GM10266 (cell line): ENCODE measurements around the gene FAF1.
"Not testable (repeated sequence)": the region's sequence is repeated elsewhere in the genome, so short reads cannot be mapped to it uniquely, and the experiment has no call there.

ENCODE experiments used
- DNase-seq: peaks from one replicate; pipeline ENCODE4 v3.0.0; 2012; ENCODE audit errors: extremely low spot score
- TF ChIP-seq, protein P1 (sequence below): IDR thresholded peaks from 2 replicates; pipeline ENCODE4 v1.5.1; 2012; ENCODE audit warnings: mild to moderate bottlenecking, low read depth; ENCODE audit not compliant: control insufficient read depth, insufficient read depth; ENCODE audit errors: missing control alignments

Gene FAF1

DNA sequence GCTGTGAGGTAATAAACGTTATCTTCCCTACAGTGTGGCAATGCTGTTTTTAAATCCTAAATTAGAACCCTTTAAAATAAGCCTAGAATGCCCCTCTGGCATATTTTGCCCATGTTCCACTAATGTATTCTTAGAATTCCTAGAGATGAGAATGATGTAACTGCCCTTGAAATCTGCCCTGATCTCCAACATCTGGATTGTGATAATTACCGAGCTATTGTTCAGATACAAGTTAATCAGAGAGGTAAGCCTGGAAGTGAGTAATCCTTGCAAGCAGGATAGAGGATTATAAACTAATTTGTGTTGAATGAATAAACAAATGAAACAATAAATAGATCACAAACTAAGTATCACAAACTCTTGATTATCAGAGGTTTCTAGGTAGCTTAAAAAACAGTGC is 429.0 kb downstream of the FAF1 start:
- TF ChIP-seq, protein P1, sequence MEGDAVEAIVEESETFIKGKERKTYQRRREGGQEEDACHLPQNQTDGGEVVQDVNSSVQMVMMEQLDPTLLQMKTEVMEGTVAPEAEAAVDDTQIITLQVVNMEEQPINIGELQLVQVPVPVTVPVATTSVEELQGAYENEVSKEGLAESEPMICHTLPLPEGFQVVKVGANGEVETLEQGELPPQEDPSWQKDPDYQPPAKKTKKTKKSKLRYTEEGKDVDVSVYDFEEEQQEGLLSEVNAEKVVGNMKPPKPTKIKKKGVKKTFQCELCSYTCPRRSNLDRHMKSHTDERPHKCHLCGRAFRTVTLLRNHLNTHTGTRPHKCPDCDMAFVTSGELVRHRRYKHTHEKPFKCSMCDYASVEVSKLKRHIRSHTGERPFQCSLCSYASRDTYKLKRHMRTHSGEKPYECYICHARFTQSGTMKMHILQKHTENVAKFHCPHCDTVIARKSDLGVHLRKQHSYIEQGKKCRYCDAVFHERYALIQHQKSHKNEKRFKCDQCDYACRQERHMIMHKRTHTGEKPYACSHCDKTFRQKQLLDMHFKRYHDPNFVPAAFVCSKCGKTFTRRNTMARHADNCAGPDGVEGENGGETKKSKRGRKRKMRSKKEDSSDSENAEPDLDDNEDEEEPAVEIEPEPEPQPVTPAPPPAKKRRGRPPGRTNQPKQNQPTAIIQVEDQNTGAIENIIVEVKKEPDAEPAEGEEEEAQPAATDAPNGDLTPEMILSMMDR, result no peak
- no peak for DNase-seq

DNA sequence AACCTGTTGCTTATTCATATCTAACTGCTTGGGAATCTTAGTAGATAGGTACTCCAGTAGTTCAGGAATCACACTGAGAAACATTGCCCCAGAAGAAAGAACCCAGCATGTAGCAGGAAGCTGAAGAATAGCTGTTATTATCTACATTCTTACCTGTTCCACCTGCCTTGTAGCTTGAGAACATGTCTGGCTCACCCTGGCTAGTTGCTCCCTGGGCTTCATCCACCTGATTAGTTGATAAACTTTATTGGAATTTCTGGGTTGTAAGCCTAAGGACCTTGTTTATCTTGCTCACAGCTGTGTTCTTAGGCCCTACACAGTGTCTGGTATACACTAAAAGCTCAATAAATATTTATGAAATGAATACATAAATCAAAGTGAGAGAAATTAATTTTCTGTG is 430.6 kb downstream of the FAF1 start:
- DNase-seq, result no peak
- TF ChIP-seq, protein P1, result no peak

DNA sequence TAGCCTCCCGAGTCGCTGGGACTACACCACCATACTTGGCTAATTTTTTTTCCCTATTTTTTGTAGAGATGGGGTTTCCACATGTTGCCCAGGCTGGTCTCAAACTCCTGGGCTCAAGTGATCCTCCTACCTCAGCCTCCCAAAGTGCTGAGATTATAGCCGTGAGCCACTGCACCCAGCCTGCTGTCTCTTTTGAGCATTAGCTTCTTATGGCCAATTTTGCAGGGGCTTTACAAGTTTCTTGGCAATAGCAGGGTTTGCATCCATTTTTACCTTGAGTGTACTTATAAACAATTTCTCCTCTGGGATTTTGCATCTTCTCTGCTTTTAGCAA is 432.1 kb downstream of the FAF1 start:
- DNase-seq, result not testable (repeated sequence)

DNA sequence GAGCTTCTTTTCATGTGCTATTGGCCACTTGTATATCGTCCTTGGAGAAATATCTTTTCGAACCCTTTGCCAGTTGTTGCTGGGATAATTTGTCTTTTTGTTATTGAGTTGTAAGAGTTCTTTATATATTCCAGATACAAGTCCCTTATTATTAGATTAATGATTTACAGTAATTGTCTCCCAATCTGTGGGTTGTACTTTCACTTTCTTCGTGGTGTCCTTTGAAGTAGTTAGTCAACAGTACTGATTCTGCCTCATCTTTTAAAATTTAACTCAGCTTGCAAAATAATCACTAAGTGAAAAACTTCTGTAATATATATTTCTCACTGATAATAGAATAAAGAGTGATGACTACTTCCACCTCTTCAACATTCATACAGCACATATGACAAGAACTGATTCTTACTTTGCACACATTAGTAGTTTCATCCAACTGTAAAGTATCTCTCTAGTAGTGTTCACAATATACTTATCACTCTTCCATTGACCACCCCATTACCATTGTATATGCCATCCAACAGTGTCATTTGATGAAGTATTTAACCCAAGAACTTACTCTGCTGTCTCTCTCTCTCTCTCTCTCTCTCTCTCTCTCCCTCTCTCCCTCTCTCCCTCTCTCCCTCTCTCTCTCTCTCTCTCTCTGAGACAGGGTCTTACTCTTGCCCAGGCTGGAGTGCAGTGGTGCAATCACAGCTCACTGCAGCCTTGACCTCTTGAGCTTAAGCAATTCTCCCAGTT is 432.6 kb downstream of the FAF1 start:
- DNase-seq, result no peak
- TF ChIP-seq, protein P1, result no peak

DNA sequence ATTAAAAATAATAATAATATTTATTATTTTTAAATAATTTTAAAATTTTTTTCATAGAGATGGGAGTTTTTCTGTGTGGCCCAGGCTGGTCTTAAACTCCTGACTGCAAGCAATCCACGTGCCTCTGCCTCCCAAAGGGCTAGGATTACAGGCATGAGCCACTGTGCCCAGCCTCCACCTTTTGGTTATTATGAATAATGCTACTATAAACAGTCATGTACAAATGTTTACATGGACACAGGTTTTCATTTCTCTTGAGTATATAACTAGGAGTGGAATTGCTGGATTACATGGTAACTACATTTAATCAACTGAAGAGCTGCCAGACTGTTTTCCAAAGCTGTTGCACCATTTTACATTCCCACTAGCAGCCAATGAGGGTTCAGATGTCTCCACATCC is 433.6 kb downstream of the FAF1 start:
- TF ChIP-seq, protein P1, result no peak
- no peak for DNase-seq

DNA sequence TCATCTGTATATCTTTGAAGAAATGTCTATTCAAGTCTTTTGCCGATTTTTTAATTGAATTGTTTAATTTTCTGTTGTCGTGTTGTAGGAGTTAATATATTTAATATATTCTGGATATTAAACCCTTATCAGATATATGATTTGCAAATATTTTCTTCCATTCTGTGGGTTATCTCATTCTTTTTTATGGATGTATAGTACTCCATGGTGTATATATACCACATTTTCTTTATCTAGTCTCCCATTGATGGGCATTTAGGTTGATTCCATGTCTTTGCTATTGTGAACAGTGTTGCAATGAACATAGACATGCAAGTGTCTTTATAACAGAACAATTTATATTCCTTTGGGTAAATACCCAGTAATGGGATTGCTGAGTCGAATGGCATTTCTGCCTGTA is 436.5 kb downstream of the FAF1 start:
- TF ChIP-seq, protein P1, result no peak
- no peak for DNase-seq

DNA sequence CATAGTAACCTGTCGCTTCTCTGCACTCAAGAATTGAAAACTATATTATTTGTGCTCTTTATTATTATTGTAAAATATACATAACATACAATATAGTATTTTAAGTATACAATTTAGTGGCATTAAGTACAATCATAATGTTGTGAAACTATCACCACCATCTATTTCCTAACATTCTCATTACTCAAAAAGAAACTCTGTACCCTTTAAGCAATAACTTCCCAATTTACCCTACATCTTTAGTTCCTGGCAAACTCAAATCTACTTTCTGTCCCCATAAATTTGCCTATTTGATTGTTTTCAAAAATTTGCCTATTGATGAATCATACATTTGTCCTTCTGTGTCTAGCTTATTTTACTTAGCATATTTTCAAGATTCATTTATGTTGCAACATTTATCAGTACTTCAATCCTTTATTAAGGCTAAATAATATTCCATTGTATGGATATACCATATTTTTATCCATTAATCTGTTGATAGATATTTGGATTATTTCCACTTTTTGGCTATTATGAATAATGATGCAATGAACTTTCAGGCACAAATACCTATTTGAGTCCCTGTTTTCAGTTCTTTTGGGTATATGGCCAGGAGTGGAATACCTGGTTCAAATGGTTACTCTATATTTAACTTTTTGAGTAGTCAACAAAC is 437.2 kb downstream of the FAF1 start:
- TF ChIP-seq, protein P1, result no peak
- DNase-seq, result no peak

DNA sequence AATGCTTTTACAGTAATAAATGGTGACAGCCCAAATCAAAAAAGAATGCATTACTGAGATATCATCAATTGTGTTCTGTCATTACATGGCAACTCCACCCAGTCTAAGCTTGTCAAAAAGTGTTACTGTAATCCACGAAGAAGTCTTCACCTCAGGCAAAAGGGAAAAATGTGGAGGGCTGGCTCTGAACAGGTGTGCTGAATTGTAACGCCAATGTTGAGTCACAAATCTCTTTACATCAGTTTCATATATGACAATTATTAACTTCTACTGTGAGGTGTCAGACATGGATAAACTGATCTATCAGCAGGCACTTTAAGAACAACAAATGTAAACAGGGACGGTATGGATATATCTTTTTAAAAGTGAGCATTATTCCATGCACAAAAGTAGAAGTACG is 438.4 kb downstream of the FAF1 start:
- TF ChIP-seq, protein P1, result no peak
- no peak for DNase-seq
